Natural killer cell (primary cell): Measurements from ENCODE around the gene CRYGS. TPM values are rescaled to one million over a fixed set of nuclear protein-coding genes. Genes with fewer than 3 reads are reported as not detected.

Source experiments
- ATAC-seq, 3 donors: fragments of 150-1000 bp in 2 of 3; fragments of 200-7000 bp in 1 of 3; cut with Tn5 transposase; 1 replicate in 1 of 3; 2 replicates in 2 of 3; pipeline ENCODE4 v1.10.0; 2021; ENCODE audit warnings: mild to moderate bottlenecking in 2 of 3, moderate library complexity in 2 of 3
- DNase-seq, 2 donors: peaks; one replicate each; pipeline versions ENCODE4 v3.0.0 to v3.0.0-alpha.2; 2013 to 2021; ENCODE audit warnings: mixed read lengths in 1 of 2
- H3K27ac ChIP-seq: one replicate; pipeline ENCODE4 v1.5.1; 2013; ENCODE audit warnings: mild to moderate bottlenecking, low read length
- H3K27me3 ChIP-seq: one replicate; pipeline ENCODE4 v1.6.1; 2013; ENCODE audit warnings: low read length; ENCODE audit not compliant: control insufficient read depth, insufficient read depth
- H3K36me3 ChIP-seq: one replicate; pipeline ENCODE4 v1.6.1; 2013; ENCODE audit warnings: low read length; ENCODE audit not compliant: control insufficient read depth, insufficient read depth
- H3K4me1 ChIP-seq: one replicate; pipeline ENCODE4 v1.6.1; 2013; ENCODE audit warnings: low read length; ENCODE audit not compliant: control insufficient read depth, insufficient read depth
- H3K4me3 ChIP-seq: one replicate; pipeline ENCODE4 v1.5.1; 2013; ENCODE audit warnings: low read length
- H3K9me3 ChIP-seq: one replicate; pipeline ENCODE4 v1.6.1; 2013; ENCODE audit warnings: low read length; ENCODE audit not compliant: control insufficient read depth, insufficient read depth
- H3K27ac Mint-ChIP-seq, 2 donors: one replicate each; pipeline ENCODE4 v1.8.0; 2022; ENCODE audit warnings: mild to moderate bottlenecking in 2 of 2, mixed read lengths in 2 of 2, moderate library complexity in 1 of 2
- H3K27me3 Mint-ChIP-seq, 2 donors: one replicate each; pipeline ENCODE4 v1.8.0; 2022; ENCODE audit warnings: low read depth in 2 of 2, mixed read lengths in 2 of 2
- H3K36me3 Mint-ChIP-seq: one replicate; pipeline ENCODE4 v1.8.0; 2022; ENCODE audit warnings: mixed read lengths
- H3K4me1 Mint-ChIP-seq, 2 donors: one replicate each; pipeline ENCODE4 v1.8.0; 2022; ENCODE audit warnings: mixed read lengths in 2 of 2
- H3K4me3 Mint-ChIP-seq: one replicate; pipeline ENCODE4 v1.8.0; 2022; ENCODE audit warnings: mild to moderate bottlenecking, moderate library complexity, mixed read lengths
- H3K9me3 Mint-ChIP-seq, 2 donors: one replicate each; pipeline ENCODE4 v1.8.0; 2022; ENCODE audit warnings: mixed read lengths in 2 of 2
- WGBS: methylation state at CpG from one replicate; pipeline ENCODE4 v1.1.7; 2013; ENCODE audit warnings: missing lambda C conversion rate; ENCODE audit not compliant: insufficient coverage; 5-methylcytosine and 5-hydroxymethylcytosine counted together
- intact Hi-C: fragments of 100-400 bp; cut with micrococcal nuclease; formaldehyde crosslinking; loops from one replicate; pipeline ENCODE4 v1.14.2; 2022
- total RNA-seq, 4 donors: library from RNA; stranded (reverse); fragments of 120-200 nt in 1 of 4; gene quantifications; one replicate each; pipeline versions ENCODE4 v1.2.3 to v1.2.4, GENCODE V29; 2013 to 2022
- TF ChIP-seq, protein P1 (sequence below): fragments of 200-600 bp; IDR thresholded peaks from one replicate; pipeline ENCODE4 v1.8.0; 2022; ENCODE audit warnings: antibody characterized with exemption

Gene CRYGS
- total RNA-seq, 3 donors from 2014 or later (not counting 1 experiment from before 2014, with no cell fraction given): 2.1 to 3.4 (median 2.5) TPM

DNA sequence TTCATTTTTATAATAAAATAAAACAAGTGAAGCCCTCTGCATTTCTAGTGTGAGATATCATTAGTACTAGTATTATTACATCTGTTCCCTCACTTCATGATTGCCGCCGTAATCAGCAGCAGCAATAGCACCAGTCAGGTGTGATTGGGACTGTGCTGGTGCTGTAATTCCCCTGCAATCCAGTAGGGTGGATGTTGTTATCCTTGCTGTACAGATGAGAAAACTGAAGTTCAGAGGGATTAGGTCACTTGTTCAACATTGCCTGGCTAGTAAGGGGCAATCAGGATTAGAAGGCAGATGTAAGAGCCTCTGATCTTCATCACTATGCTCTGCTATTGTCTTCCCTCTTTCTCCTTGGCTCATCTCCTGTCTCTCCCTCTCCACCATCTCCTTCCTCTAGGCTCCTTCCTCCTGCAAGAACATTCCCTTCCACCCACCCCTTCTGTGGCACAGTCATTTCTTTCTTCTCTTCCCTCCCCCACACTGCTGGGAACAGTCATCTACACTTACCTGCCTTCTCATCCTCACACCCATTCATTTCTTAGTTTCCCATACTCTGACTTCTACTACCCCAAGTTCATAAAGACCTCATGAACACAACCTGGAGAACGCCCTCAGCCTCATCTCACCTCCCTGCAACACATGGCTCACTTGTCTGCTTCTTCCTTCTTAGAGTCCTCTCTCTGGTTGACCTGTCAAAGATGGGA is 29.7 kb downstream of the CRYGS start:
- intact Hi-C loops: no loop called here
- Mint-ChIP-seq H3K27me3 (no peaks in the 10 kb centered on the region), H3K9me3 (no peaks in the 10 kb centered on the region), H3K4me3 (no peak overlapping the region), H3K36me3 (no peaks in the 10 kb centered on the region), H3K27ac (peak overlapping the region in 1 of 2 donors; percentile 5), H3K4me1 (peaks cover 36 to 42% of the 10 kb centered on the region in 2 donors)
- Histone ChIP-seq H3K27me3 (no peaks in the 10 kb centered on the region), H3K27ac (no peak overlapping the region), H3K36me3 (no peaks in the 10 kb centered on the region), H3K4me1 (peaks cover 49% of the 10 kb centered on the region), H3K4me3 (no peak overlapping the region), H3K9me3 (peaks cover 6% of the 10 kb centered on the region)
- 94% methylated on average over 3 of the region's 3 CpGs for WGBS
- DNase-seq: peak in 1 of 2 donors; percentile 34
- no peak for ATAC-seq
- TF ChIP-seq, protein P1, sequence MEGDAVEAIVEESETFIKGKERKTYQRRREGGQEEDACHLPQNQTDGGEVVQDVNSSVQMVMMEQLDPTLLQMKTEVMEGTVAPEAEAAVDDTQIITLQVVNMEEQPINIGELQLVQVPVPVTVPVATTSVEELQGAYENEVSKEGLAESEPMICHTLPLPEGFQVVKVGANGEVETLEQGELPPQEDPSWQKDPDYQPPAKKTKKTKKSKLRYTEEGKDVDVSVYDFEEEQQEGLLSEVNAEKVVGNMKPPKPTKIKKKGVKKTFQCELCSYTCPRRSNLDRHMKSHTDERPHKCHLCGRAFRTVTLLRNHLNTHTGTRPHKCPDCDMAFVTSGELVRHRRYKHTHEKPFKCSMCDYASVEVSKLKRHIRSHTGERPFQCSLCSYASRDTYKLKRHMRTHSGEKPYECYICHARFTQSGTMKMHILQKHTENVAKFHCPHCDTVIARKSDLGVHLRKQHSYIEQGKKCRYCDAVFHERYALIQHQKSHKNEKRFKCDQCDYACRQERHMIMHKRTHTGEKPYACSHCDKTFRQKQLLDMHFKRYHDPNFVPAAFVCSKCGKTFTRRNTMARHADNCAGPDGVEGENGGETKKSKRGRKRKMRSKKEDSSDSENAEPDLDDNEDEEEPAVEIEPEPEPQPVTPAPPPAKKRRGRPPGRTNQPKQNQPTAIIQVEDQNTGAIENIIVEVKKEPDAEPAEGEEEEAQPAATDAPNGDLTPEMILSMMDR: no peak

DNA sequence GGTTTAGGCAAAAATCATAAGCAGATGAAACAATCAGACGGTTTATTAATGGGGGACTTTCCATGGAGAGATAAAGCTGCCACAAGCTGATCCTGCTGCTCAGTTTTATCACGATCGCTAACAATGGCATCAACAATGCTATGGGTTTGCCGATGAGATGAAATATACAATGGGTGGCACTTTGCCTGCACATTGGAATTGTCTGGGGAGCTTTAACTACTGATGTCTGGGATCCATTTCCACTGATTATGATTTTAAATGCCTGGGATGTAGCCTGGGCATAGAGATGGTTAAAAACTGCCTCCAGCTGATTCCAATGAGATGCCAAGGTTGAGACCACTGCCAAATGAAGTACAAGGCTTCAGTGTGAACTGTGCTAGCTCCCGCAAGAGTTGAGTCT is 30.8 kb downstream of the CRYGS start:
- no peaks in the 10 kb centered on the region for H3K36me3 Mint-ChIP-seq
- 95% methylated on average over 5 of the region's 5 CpGs for WGBS
- no peak for ATAC-seq

DNA sequence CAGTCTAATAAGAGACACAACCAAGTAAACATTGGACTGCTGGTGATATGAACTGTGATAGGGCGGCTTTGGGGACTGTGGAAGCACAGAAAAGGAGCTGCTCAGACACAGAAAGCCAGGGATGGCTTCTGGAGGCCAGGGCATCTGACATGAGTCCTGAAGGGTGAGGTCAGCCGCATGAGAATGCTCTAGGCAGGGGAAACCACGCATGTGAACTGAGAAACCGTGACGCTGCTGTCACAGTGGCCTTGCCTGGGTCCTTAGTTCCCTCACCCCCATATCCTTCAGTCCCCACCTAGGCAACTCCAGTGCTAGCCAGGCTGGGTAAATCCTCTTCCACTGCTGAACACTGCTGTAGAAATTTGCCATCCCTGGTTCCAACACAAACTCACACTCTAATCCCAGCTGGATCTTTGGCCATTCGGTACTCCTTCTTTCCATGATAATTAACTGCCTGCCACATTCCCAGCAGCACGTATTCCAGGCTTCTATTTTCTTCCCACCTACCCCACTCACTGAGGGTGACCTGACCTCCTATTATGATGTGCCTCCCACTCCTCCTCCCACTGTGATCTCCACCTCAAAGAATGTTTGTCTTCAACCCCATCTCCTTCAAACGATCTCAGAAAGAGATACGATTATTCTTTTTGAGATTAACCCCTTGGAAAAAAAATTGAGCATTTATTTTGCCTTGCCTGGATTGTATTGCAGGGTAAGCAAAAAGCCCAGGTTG is 31.4 kb downstream of the CRYGS start:
- H3K4me3 ChIP-seq: no peak overlapping the region
- H3K27ac ChIP-seq: no peak overlapping the region
- peaks cover 6% of the 10 kb centered on the region for H3K9me3 ChIP-seq
- WGBS: 62% methylated on average over 9 of the region's 9 CpGs
- no peak for DNase-seq
- Mint-ChIP-seq H3K9me3 (no peaks in the 10 kb centered on the region), H3K27ac (no peak overlapping the region), H3K4me1 (peaks cover 19 to 27% of the 10 kb centered on the region in 2 donors), H3K4me3 (no peak overlapping the region), H3K36me3 (no peaks in the 10 kb centered on the region), H3K27me3 (no peaks in the 10 kb centered on the region)
- H3K27me3 ChIP-seq: no peaks in the 10 kb centered on the region
- intact Hi-C loops: no loop called here
- H3K36me3 ChIP-seq: no peaks in the 10 kb centered on the region
- TF ChIP-seq, protein P1: no peak
- peak in 1 of 3 donors; percentile 23 for ATAC-seq
- peaks cover 36% of the 10 kb centered on the region for H3K4me1 ChIP-seq

More for the DNA sequence above, 30.8 kb downstream of the CRYGS start:
- TF ChIP-seq, protein P1: no peak
- Histone ChIP-seq H3K36me3 (no peaks in the 10 kb centered on the region), H3K4me3 (no peak overlapping the region), H3K4me1 (peaks cover 40% of the 10 kb centered on the region), H3K27me3 (no peaks in the 10 kb centered on the region), H3K9me3 (peaks cover 6% of the 10 kb centered on the region), H3K27ac (no peak overlapping the region)
- intact Hi-C loops: no loop called here
- no peak overlapping the region for H3K4me3 Mint-ChIP-seq
- no peaks in the 10 kb centered on the region for H3K9me3 Mint-ChIP-seq
- no peak overlapping the region for H3K27ac Mint-ChIP-seq
- H3K27me3 Mint-ChIP-seq: no peaks in the 10 kb centered on the region
- H3K4me1 Mint-ChIP-seq: peaks cover 26 to 32% of the 10 kb centered on the region in 2 donors
- no peak for DNase-seq
